ENCODE results near the gene MOB2. TPM values are rescaled to one million over a fixed set of nuclear protein-coding genes. Genes with fewer than 3 reads are reported as not detected.

The MOB2 gene
- polyA plus RNA-seq, 3 donors, result 30.0 to 34.9 (median 30.0) TPM

- DNase-seq (ENCODE audit: extremely low read depth in 1 of 11, low read depth in 9 of 11, low spot score in 4 of 11), result no peak
Observed at GRCh38 chr11:1480191-1480554, 6.4 kb downstream of the MOB2 start.

- no peak for DNase-seq (ENCODE audit: extremely low read depth in 1 of 11, low read depth in 9 of 11, low spot score in 4 of 11)
Observed at GRCh38 chr11:1479678-1480118, 6.9 kb downstream of the MOB2 start.

GRCh38 chr11:1479006-1479677, 7.4 kb downstream of the MOB2 start:
- no peak for DNase-seq (ENCODE audit: extremely low read depth in 1 of 11, low read depth in 9 of 11, low spot score in 4 of 11)

GRCh38 chr11:1478544-1478943, 8.0 kb downstream of the MOB2 start:
- no peak for DNase-seq (ENCODE audit: extremely low read depth in 1 of 11, low read depth in 9 of 11, low spot score in 4 of 11)

GRCh38 chr11:1478011-1478410, 8.6 kb downstream of the MOB2 start:
- DNase-seq (ENCODE audit: extremely low read depth in 1 of 11, low read depth in 9 of 11, low spot score in 4 of 11), result no peak

- no peak for DNase-seq (ENCODE audit: extremely low read depth in 1 of 11, low read depth in 9 of 11, low spot score in 4 of 11)
Observed at GRCh38 chr11:1476940-1477736, 9.4 kb downstream of the MOB2 start.

- no peak for DNase-seq (ENCODE audit: extremely low read depth in 1 of 11, low read depth in 9 of 11, low spot score in 4 of 11)
Observed at GRCh38 chr11:1475841-1476240, 10.7 kb downstream of the MOB2 start.

GRCh38 chr11:1473786-1474185, 12.8 kb downstream of the MOB2 start:
- no peak for DNase-seq (ENCODE audit: extremely low read depth in 1 of 11, low read depth in 9 of 11, low spot score in 4 of 11)

GRCh38 chr11:1473011-1473628, 13.5 kb downstream of the MOB2 start:
- no peak for DNase-seq (ENCODE audit: extremely low read depth in 1 of 11, low read depth in 9 of 11, low spot score in 4 of 11)

GRCh38 chr11:1472180-1473005, 14.2 kb downstream of the MOB2 start:
- no peak for DNase-seq (ENCODE audit: extremely low read depth in 1 of 11, low read depth in 9 of 11, low spot score in 4 of 11)

- DNase-seq (ENCODE audit: extremely low read depth in 1 of 11, low read depth in 9 of 11, low spot score in 4 of 11), result no peak
Observed at GRCh38 chr11:1471736-1472135, 14.8 kb downstream of the MOB2 start.

- DNase-seq (ENCODE audit: extremely low read depth in 1 of 11, low read depth in 9 of 11, low spot score in 4 of 11), result no peak
Observed at GRCh38 chr11:1470681-1471611, 15.6 kb downstream of the MOB2 start.

- no peak for DNase-seq (ENCODE audit: extremely low read depth in 1 of 11, low read depth in 9 of 11, low spot score in 4 of 11)
Observed at GRCh38 chr11:1469911-1470680, 16.5 kb downstream of the MOB2 start.

- no peak for DNase-seq (ENCODE audit: extremely low read depth in 1 of 11, low read depth in 9 of 11, low spot score in 4 of 11)
Observed at GRCh38 chr11:1469287-1469910, 17.2 kb downstream of the MOB2 start.

- no peak for DNase-seq (ENCODE audit: extremely low read depth in 1 of 11, low read depth in 9 of 11, low spot score in 4 of 11)
Observed at GRCh38 chr11:1468473-1469066, 18.0 kb downstream of the MOB2 start.

GRCh38 chr11:1468002-1468401, 18.6 kb downstream of the MOB2 start:
- DNase-seq (ENCODE audit: extremely low read depth in 1 of 11, low read depth in 9 of 11, low spot score in 4 of 11), result no peak

- no peak for DNase-seq (ENCODE audit: extremely low read depth in 1 of 11, low read depth in 9 of 11, low spot score in 4 of 11)
Observed at GRCh38 chr11:1467270-1467669, 19.3 kb downstream of the MOB2 start.
